C4-2B (cell line): ENCODE measurements around the gene AP2S1.

Source experiments
- ZFX ChIP-seq: fragments of 450-650 bp; IDR thresholded peaks from 2 replicates; pipeline ENCODE4 v1.6.1; 2017
- TF ChIP-seq, protein P1 (sequence below): fragments of 450-650 bp; conservative IDR thresholded peaks from 2 replicates; pipeline ENCODE4 v1.5.1; 2017; ENCODE audit warnings: mild to moderate bottlenecking

DNA sequence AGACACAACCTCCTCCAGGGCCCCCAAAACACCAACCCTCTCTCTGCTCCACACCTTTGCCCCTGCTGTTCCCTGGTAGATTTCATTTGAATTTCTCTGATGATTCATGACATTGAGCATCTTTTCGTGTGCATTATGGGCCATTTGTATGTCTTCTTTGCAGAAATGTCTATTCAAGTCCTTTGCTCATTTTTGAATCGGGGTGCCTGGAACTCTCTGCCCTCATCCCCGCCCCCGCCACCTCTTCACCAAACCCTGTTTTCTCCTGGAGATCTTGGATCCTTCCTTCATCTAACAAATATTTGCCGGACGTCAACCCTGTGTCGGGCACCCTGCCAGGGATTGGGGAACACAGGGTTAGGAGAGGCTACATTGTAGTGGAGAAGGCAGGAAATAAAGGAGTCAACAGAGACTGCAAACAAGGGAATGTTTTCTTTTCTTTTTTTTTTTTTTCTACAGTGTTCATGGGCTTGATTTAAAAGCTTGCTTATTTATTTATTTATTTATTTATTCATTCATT lies 36.7 kb downstream of the AP2S1 start:
- TF ChIP-seq, protein P1, sequence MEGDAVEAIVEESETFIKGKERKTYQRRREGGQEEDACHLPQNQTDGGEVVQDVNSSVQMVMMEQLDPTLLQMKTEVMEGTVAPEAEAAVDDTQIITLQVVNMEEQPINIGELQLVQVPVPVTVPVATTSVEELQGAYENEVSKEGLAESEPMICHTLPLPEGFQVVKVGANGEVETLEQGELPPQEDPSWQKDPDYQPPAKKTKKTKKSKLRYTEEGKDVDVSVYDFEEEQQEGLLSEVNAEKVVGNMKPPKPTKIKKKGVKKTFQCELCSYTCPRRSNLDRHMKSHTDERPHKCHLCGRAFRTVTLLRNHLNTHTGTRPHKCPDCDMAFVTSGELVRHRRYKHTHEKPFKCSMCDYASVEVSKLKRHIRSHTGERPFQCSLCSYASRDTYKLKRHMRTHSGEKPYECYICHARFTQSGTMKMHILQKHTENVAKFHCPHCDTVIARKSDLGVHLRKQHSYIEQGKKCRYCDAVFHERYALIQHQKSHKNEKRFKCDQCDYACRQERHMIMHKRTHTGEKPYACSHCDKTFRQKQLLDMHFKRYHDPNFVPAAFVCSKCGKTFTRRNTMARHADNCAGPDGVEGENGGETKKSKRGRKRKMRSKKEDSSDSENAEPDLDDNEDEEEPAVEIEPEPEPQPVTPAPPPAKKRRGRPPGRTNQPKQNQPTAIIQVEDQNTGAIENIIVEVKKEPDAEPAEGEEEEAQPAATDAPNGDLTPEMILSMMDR = no peak
- no peak for TF ChIP-seq ZFX
